Stimulated activated CD4-positive, alpha-beta T cell treated with anti-CD3 and anti-CD28 coated beads, TNF-alpha, amount 100 ng/mL, for 24 hours (primary cell): Measurements from ENCODE around the gene EIF3CL.
"Not testable (repeated sequence)": the region's sequence is repeated elsewhere in the genome, so short reads cannot be mapped to it uniquely, and the experiment has no call there.

Experiments used
- DNase-seq, 3 experiments: peaks; one replicate each; pipeline ENCODE4 v3.0.0-alpha.2; 2020; ENCODE audit warnings: low read depth in 3 of 3

EIF3CL gene

GRCh38 chr16:28362600-28362999 is 41.0 kb downstream of the EIF3CL start:
- DNase-seq, result not testable (repeated sequence)

- not testable (repeated sequence) for DNase-seq
Measured at GRCh38 chr16:28338230-28338629, 65.4 kb downstream of the EIF3CL start.

GRCh38 chr16:28336940-28337710 is 66.5 kb downstream of the EIF3CL start:
- not testable (repeated sequence) for DNase-seq

- not testable (repeated sequence) for DNase-seq
Measured at GRCh38 chr16:28335678-28336077, 68.0 kb downstream of the EIF3CL start.

- not testable (repeated sequence) for DNase-seq
Measured at GRCh38 chr16:28332632-28333031, 71.0 kb downstream of the EIF3CL start.

- not testable (repeated sequence) for DNase-seq
Measured at GRCh38 chr16:28330981-28331380, 72.7 kb downstream of the EIF3CL start.

GRCh38 chr16:28330232-28330631 is 73.4 kb downstream of the EIF3CL start:
- DNase-seq, result not testable (repeated sequence)
